OCI-LY7 (cell line): ENCODE measurements around the gene CREB3L1. TPM values are rescaled to one million over a fixed set of nuclear protein-coding genes. Genes with fewer than 3 reads are reported as not detected.
"Not testable (repeated sequence)": the region's sequence is repeated elsewhere in the genome, so short reads cannot be mapped to it uniquely, and the experiment has no call there.

Source experiments
- BruUV-seq: library from RNA; stranded (reverse); fragments of 400-500 nt; replicated peaks from 2 replicates; lab custom pipeline; 2021; lab: Mats Ljungman, UMichigan
- CTCF ChIA-PET: fragments of 300-600 bp; sonication (Branson Sonifier 250); formaldehyde crosslinking; loops from one replicate; lab custom pipeline; 2022; ENCODE audit warnings: antibody characterized with exemption; ENCODE audit not compliant: unreplicated experiment; lab: Charles Lee
- POLR2A ChIA-PET: fragments of 300-600 bp; sonication (Branson Sonifier 250); formaldehyde crosslinking; loops from one replicate; lab custom pipeline; 2022; ENCODE audit warnings: antibody characterized with exemption; lab: Charles Lee
- DNase-seq: peaks from one replicate; pipeline ENCODE4 v3.0.0-alpha.2; 2015; ENCODE audit warnings: low spot score
- H2AFZ ChIP-seq: fragments of 200-600 bp; sonication (generic), shearing (Covaris generic); 2 replicates; pipeline ENCODE4 v1.6.1; 2014; ENCODE audit warnings: mild to moderate bottlenecking, antibody characterized with exemption, low read length, moderate library complexity
- H3K27ac ChIP-seq: fragments of 200-600 bp; sonication (generic); 2 replicates; pipeline ENCODE4 v1.5.1; 2014; ENCODE audit warnings: mixed run types, low read depth, mild to moderate bottlenecking, moderate library complexity, low read length, inconsistent platforms; ENCODE audit not compliant: poor library complexity, severe bottlenecking
- H3K36me3 ChIP-seq: fragments of 200-600 bp; sonication (generic); 2 replicates; pipeline ENCODE4 v1.6.1; 2014; ENCODE audit warnings: mild to moderate bottlenecking, antibody characterized with exemption, low read length, moderate library complexity, mixed read lengths; ENCODE audit not compliant: insufficient read depth
- H3K4me1 ChIP-seq: fragments of 200-600 bp; sonication (generic); 2 replicates; pipeline ENCODE4 v1.5.1; 2014; ENCODE audit warnings: mild to moderate bottlenecking, low read length; ENCODE audit not compliant: insufficient read depth, poor library complexity, severe bottlenecking
- H3K4me2 ChIP-seq: fragments of 200-600 bp; sonication (generic); 2 replicates; pipeline ENCODE4 v1.6.1; 2014; ENCODE audit warnings: mild to moderate bottlenecking, low read length
- H3K4me3 ChIP-seq: fragments of 200-600 bp; sonication (generic); 2 replicates; pipeline ENCODE4 v1.5.1; 2014; ENCODE audit warnings: mild to moderate bottlenecking, low read depth, low read length; ENCODE audit not compliant: poor library complexity, severe bottlenecking
- H3K79me2 ChIP-seq: fragments of 200-600 bp; sonication (generic); 2 replicates; pipeline ENCODE4 v1.6.1; 2016; ENCODE audit warnings: low read depth, mild to moderate bottlenecking, low read length, moderate library complexity, mixed read lengths; ENCODE audit not compliant: insufficient read depth
- H3K9me2 ChIP-seq: fragments of 200-600 bp; sonication (generic); 2 replicates; pipeline ENCODE4 v1.6.1; 2016; ENCODE audit warnings: mild to moderate bottlenecking, low read length, mixed read lengths; ENCODE audit not compliant: insufficient read depth
- H3K9me3 ChIP-seq: fragments of 200-600 bp; sonication (generic); 2 replicates; pipeline ENCODE4 v1.6.1; 2014; ENCODE audit warnings: mild to moderate bottlenecking, mixed run types, low read length, mixed read lengths
- H4K20me1 ChIP-seq: fragments of 200-600 bp; sonication (generic); 2 replicates; pipeline ENCODE4 v1.6.1; 2014; ENCODE audit warnings: mild to moderate bottlenecking, antibody characterized with exemption, low read length, moderate library complexity, mixed read lengths; ENCODE audit not compliant: insufficient read depth
- CTCF ChIP-seq: fragments of 200-600 bp; sonication (generic); conservative IDR thresholded peaks from 2 replicates; pipeline ENCODE4 v1.5.1; 2014; ENCODE audit warnings: mild to moderate bottlenecking, antibody characterized with exemption, low read length, moderate library complexity, mixed read lengths
- EZH2phosphoT487 ChIP-seq: fragments of 200-600 bp; sonication (generic); IDR thresholded peaks from 2 replicates; pipeline ENCODE4 v1.6.1; 2018; ENCODE audit warnings: low read depth, borderline replicate concordance, mild to moderate bottlenecking, mixed run types, antibody characterized with exemption, low read length, moderate library complexity, mixed read lengths
- intact Hi-C: fragments of 100-400 bp; cut with micrococcal nuclease; formaldehyde crosslinking; loops from one replicate; pipeline ENCODE4 v1.10.0; 2022; ENCODE audit not compliant: unreplicated experiment
- total RNA-seq, 2 experiments: library from RNA; depleted of rRNA in 1 of 2; stranded (reverse); fragments of >200 nt in 1 of 2; shearing (Covaris generic) in 1 of 2; gene quantifications; 2 replicates each; pipeline ENCODE4 v1.2.3, GENCODE V29; 2014 to 2022

Gene CREB3L1
- total RNA-seq, 2 experiments from 2014 or later = 0.17 TPM; not detected in 1

DNA sequence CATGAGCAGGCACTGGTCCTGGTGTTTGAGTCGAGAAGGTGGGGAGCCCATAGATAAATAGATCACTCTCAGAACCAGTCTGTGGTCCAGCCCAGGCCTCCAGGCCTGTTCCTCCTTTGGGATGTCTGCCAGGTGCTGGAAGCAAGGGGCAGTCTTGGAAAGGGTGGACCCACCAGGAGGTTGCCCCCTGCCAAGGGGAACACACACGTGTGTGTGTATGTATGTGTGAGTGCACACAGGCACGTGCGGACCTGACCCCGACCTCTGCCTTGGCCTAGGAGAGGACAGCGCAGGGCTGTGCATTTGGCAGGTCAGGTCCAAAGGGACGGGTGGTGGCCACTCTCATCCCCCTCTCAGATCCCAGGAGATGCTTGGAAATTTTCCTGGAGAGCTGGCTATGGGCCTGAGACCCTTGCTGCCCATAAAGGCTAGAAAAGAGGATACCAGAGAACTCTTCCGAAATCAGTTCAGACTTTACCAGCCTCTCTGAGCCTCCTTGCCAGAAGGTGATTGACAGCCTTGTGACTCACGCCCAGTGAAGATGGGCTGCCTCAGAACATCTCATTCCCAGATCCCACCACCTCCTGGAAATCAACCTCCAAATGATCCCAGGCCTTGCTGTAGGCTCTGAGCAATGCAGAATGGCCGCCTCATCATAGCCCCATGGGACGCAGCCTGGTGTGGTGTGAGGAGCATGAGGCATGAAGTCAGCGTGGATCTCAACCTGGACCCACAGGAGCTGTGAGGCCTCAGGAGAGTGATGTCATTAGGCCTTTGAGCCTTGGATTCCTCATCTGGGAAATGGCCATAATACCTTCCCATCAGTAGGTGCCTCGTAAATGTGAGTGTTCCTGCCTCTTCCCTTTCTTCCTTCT, 24.0 kb upstream of the CREB3L1 start:
- Histone ChIP-seq H3K4me3 (no peak overlapping the region), H2AFZ (no peak overlapping the region), H4K20me1 (no peaks in the 10 kb centered on the region), H3K4me2 (no peak overlapping the region), H3K27ac (no peak overlapping the region), H3K9me2 (no peaks in the 10 kb centered on the region), H3K79me2 (no peaks in the 10 kb centered on the region), H3K36me3 (no peaks in the 10 kb centered on the region), H3K9me3 (no peaks in the 10 kb centered on the region), H3K4me1 (no peaks in the 10 kb centered on the region)
- ChIA-PET CTCF (no interaction called here), POLR2A (no interaction called here)
- intact Hi-C loops = no loop called here
- DNase-seq = no peak
- no peak for TF ChIP-seq EZH2phosphoT487
- TF ChIP-seq CTCF = no peak
- no TSS peak for BruUV-seq

- no peaks in the 10 kb centered on the region for H3K79me2 ChIP-seq
- CTCF ChIA-PET = no interaction called here
- H4K20me1 ChIP-seq = no peaks in the 10 kb centered on the region
- no peak overlapping the region for H3K4me2 ChIP-seq
- no peaks in the 10 kb centered on the region for H3K4me1 ChIP-seq
- H3K4me3 ChIP-seq = no peak overlapping the region
- H3K9me2 ChIP-seq = no peaks in the 10 kb centered on the region
- H3K9me3 ChIP-seq = no peaks in the 10 kb centered on the region
- DNase-seq = no peak
- no peak overlapping the region for H2AFZ ChIP-seq
- TF ChIP-seq CTCF (no peak), EZH2phosphoT487 (no peak)
- no peaks in the 10 kb centered on the region for H3K36me3 ChIP-seq
- intact Hi-C loops = no loop called here
- no peak overlapping the region for H3K27ac ChIP-seq
- POLR2A ChIA-PET = no interaction called here
- BruUV-seq = no TSS peak
Measured at GRCh38 chr11:46254133-46254491, 23.4 kb upstream of the CREB3L1 start.

DNA sequence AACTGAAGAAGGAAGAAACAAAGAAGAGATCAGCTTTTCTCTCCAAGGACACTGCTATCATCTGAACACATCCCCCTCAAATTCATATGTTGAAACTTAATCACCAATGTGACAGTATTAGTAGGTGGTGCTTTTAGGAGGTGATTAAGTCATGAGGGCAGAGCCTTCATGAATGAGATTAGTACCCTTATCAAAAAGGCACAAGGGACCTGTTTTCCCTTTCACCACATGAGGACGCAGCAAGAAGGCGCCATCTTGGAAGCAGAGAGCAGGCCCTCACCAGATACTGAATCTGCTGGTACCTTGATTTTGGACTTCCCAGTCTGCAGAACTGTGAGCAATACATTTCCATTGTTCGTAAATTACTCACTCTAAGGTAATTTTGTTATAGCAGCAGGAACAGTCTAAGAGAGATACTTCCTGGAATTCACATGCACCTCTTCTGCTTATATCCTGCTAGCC, 20.9 kb upstream of the CREB3L1 start:
- Histone ChIP-seq H3K27ac (no peak overlapping the region), H3K36me3 (no peaks in the 10 kb centered on the region), H2AFZ (no peak overlapping the region), H3K9me2 (no peaks in the 10 kb centered on the region), H3K4me1 (no peaks in the 10 kb centered on the region), H3K79me2 (no peaks in the 10 kb centered on the region), H3K9me3 (no peaks in the 10 kb centered on the region), H3K4me2 (no peak overlapping the region), H3K4me3 (no peak overlapping the region), H4K20me1 (no peaks in the 10 kb centered on the region)
- no peak for DNase-seq
- intact Hi-C loops = no loop called here
- CTCF ChIA-PET = no interaction called here
- POLR2A ChIA-PET = no interaction called here
- no TSS peak for BruUV-seq
- TF ChIP-seq CTCF = no peak
- no peak for TF ChIP-seq EZH2phosphoT487

DNA sequence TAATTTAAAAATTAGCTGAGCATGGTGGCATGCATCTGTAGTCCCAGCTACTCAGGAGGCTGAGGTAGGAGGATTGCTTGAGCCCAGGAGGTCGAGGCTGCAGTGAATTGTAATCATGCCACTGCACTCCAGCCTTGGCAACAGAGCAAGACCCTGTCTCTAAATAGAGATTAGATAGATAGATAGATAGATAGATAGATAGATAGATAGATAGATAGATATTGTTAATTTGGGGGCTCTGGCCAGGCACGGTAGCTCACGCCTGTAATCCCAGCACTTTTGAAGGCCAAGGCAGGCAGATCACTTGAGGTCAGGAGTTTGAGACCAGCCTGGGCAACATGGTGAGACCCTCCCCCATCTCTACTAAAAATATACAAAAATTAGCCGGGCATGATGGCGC, 18.1 kb upstream of the CREB3L1 start:
- H3K4me1 ChIP-seq, H2AFZ ChIP-seq, intact Hi-C loops, H3K4me3 ChIP-seq, CTCF ChIA-PET, H3K9me3 ChIP-seq, H3K36me3 ChIP-seq, H3K79me2 ChIP-seq, H3K27ac ChIP-seq, H3K9me2 ChIP-seq, H3K4me2 ChIP-seq, BruUV-seq, H4K20me1 ChIP-seq, DNase-seq: not testable (repeated sequence)
- POLR2A ChIA-PET = interaction anchor here (0.6 kb wide), 1 partner anchor 281 kb away, joined by 6 read pairs; no protein-coding TSS in a partner anchor
